Measurements from ENCODE around the gene TRIM63. TPM values are rescaled to one million over a fixed set of nuclear protein-coding genes. Genes with fewer than 3 reads are reported as not detected.

TRIM63 gene
- total RNA-seq, 2 experiments from 2014 or later: not detected

DNA sequence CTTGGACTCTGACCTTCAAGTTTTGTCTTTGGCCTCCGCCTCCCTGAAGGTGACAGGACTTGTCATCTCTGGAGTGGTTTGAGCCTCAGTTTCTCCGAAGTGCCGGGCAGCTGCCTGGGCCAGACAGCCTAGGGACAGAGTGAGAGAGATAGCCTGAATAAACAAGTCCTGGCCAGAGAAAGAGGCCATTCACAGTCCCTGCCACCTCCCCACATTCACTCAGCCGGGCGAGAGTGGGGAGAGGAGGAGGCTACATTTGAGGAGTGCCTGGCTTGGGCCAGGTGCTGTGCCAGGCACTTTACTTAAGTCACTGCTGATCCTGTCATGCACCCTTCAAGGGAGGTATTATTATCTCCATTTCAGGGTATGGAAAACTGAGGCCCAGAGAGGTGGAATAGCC is 42.4 kb downstream of the TRIM63 start:
- POLR2A ChIA-PET: no interaction called here
- CTCF ChIA-PET: interaction anchor here (1.4 kb wide), 1 partner anchor 11 kb away, joined by 3 read pairs; no protein-coding TSS in a partner anchor

DNA sequence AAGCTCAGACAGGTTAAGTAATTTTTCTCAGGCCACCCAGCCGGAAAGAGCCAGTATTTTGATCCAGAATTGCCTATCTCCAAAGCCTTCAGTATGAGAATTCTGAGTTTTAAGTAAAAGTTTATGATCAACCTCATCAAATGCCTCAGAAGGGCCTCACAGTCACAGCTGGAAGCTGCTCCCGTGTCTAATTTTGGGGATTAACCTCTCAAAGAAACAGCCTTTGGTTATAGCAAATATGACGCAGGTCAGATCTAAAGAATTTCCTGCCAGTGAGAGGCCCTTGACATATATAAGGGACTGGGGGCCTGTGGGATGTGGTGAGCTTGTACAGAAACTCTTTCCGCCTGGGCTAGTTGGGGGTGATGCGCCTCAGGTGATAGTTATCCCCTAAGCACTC is 43.6 kb downstream of the TRIM63 start:
- CTCF ChIA-PET: interaction anchor here (1.4 kb wide), 1 partner anchor 12 kb away, joined by 3 read pairs; no protein-coding TSS in a partner anchor
- POLR2A ChIA-PET: no interaction called here

DNA sequence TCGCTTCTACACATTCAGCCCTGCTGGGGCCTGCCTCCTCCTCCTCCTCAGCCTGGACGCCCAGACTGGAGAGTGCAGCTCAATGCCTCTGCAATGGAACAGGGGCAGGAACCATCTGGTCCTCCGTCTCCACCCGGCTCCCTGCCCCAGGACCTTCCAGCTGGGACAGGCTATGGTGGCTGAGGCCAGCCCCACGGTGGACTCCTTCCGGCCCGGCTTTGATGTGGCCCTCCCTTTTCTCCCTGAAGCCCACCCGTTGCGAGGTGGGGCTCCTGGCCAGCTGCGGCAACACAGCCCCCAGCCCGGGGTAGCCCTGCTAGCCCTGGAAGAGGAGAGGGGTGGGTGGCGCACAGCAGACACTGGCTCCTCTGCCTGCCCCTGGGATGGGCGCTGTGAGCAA is 44.4 kb downstream of the TRIM63 start:
- ChIA-PET POLR2A (no interaction called here), CTCF (interaction anchor here (1.1 kb wide), 1 partner anchor 24 kb away, joined by 3 read pairs; no protein-coding TSS in a partner anchor)

DNA sequence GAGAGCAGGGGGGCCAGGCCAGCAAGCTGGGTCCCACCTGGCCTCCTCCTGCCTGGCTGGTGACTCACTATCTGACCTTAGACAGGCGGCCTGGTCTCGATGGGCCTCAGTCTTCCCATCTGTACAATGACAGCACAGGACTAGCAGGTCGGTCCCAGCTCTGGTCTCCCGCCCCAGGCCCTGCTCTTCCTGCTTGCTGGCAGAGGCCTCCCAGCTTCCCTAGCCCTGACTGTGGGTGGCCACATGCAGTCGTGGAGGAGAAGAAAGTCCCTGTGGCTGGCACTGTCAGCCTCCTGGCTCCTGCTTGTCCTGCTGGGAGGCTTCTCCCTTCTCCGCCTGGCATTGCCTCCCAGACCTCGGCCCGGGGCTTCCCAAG is 45.0 kb downstream of the TRIM63 start:
- ChIA-PET CTCF (interaction anchor here (1.1 kb wide), 1 partner anchor 23 kb away, joined by 3 read pairs; no protein-coding TSS in a partner anchor), POLR2A (interaction anchor here (0.5 kb wide), 1 partner anchor 323 kb away, joined by 4 read pairs; no protein-coding TSS in a partner anchor)

DNA sequence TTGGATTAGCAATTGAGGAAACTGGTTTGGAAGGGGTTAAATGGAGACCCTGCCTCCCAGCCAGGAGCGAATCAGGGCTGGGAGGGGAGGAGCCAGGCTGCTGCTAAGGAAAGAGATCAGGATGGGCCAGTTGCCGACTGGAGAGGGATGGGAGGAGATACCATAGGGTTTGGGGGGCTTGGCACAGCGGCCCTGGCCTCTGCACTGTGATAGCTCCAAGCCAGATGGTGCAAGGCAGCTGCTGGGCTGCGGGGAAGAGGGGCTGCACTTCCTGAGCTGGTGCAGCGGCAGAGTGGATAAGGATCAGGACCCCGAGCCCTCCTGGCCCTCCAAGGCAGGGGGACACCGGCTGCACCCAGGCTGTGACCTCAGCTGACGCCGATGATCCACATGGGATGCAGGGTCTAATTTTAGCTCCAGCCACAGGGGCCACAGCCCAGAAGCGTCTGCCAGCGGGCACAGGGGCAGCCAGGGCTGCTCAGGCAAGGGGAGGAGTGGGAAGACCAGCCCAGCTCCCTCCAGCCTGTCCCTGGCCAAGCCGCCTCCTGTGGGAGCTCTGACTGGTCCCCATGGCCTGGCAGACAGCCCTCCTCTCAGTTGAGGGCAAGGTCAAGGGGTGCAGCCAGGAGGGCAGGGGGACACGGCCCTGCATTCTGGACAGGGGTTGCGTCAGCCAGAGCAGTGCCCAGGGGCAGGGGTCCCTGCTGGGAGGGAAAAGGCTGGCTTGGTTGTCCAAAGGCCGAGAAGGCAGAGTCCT is 45.6 kb downstream of the TRIM63 start, which contains the start of gene EXTL1:
EXTL1 (plus strand) TSS at position 129 of the 757 bp plus-strand sequence. CDS start 872 bp downstream, outside the sequence.
- ChIA-PET POLR2A (interaction anchor here (0.5 kb wide), 1 partner anchor 323 kb away, joined by 4 read pairs; no protein-coding TSS in a partner anchor), CTCF (interaction anchor here (1.1 kb wide), 1 partner anchor 22 kb away, joined by 3 read pairs; no protein-coding TSS in a partner anchor)

DNA sequence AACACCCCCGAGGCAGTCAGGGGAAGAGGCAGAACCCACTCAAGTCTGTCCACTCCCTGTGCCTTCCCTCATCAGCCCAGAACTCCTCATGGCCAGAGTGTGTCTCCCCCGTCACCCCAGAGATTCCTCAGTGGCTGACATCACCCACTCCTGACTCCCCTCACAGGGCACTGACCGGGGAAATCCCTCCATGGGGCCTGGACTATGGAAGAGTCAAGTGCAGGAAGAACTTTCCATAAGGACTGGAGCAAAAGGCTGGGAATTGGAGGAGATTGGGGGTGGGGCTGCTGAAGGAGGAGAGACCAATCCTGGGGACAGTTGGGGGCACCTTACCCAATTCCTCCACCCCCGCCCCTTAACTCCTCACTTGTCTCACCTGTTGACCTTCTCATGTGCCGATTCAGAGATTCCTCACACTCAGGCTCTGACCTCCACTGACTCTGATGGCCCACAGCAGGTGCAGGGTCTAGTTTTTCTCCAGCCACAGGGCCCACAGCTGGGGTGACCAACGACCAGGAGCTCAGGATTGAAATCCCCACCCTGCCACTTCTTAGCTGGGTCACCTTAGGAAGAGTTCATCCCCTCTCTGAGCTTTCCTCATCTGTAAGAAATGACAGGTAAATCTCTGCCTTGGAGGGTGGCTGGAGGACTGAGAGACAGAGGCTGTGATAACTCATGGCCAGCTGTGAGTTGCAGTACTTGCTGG is 46.3 kb downstream of the TRIM63 start:
- CTCF ChIA-PET: no interaction called here
- POLR2A ChIA-PET: no interaction called here

DNA sequence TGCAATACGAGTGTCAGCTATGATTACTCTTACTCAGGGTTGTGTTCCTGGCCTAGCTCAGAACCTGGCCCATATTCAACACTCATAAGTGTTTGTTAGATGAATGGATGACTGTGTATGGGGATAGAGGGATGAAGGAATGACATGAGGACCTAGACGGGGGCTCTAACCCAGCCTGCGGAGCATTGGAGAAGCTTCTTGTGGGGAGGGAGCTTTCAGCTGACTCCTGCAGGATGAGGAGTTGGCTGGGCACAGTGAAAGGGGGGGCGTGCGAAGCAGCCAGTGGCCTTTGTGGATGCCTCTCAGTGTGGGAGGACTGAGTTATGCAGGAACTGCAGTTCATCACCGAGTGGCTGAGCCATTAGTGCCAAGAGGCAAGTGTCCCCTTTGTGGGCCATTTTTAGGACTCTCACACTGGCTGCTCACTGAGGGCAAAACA is 47.1 kb downstream of the TRIM63 start:
- ChIA-PET POLR2A (no interaction called here), CTCF (interaction anchor here (0.6 kb wide), 1 partner anchor 303 kb away, joined by 4 read pairs; no protein-coding TSS in a partner anchor)

DNA sequence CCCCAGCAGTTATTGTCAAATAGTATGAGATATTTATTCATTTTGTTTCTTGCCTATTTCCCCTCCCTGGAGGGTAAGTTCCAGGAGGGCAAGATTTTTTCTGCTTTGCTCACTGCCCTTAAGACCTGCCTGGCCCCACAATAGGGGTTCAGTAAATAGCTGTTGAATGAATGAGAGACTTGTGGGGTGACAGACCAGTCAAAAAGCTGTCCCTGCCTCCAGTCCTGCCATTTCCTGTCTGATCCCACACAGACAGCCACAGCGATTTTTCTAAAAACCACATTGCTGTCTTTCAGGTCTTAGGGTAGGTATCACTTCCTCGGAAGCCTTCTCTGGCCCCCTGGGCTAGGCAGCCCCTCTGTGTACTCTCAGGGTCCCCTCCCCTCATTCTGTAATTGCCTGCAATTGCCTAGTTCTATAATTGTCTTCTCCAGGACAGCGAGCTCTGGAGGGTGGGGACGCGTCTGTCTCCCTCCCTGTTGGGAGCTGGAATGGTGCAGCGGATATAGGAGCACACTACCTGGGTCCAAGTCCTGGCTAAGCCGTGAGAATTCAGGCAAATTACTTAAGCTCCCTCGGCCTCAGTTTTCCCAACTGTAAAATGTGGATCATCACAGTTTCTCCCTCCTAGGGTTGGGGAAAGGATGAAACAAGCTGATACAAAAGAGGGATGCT is 47.7 kb downstream of the TRIM63 start:
- ChIA-PET CTCF (interaction anchor here (0.6 kb wide), 1 partner anchor 302 kb away, joined by 4 read pairs; no protein-coding TSS in a partner anchor), POLR2A (no interaction called here)

DNA sequence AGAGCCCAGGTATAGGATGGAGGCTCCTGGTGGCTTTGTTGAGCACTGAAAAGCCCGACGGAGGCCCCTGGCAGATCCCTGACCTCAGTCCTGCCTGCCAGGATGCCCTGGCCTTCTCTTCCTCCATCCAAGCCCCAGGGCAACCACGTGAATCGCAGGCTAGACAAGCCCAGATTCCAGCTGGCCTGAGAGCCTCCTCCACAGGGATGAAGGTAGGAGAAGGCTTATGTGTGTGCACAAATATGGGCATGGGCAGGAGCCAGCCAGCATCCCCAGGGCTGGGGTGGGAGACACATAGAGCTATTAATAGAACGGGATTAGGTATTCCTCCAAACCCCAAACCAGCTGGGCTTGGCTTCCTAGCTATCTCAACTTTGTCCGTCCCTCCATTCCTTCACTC is 49.8 kb downstream of the TRIM63 start:
- CTCF ChIA-PET: interaction anchor here (0.9 to 1.0 kb wide), 2 partner anchors 16 to 122 kb away, joined by 3 read pairs; no protein-coding TSS in a partner anchor
- POLR2A ChIA-PET: no interaction called here

DNA sequence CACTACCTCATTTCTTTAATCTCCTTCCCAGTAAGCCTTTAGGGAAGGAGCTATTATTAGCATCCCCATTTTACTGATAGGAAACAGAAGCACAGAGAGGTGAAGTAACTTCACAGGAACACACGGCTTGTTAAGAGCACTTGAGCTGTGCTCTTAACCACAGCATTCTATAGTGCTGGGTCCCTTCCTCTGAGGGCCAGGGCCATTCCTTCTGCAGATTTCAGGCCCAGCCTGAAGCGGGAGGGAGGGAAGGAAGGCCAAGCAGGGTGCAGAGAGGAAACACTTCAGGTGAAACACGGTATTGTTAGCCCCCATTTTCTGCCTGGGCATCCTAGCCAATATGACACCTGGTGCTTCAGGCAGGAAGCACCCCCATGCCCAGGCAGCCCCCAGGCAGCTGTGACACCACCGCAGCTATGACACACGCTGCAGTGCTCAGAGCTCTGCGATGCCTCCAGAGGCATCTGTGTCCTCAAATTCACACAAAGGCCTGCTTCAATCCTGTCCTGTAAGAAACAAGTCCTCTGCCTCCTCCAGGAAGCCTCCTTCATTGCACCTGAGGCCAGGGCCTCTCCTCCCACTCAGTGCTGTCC is 50.4 kb downstream of the TRIM63 start:
- ChIA-PET POLR2A (interaction anchor here (0.5 kb wide), 1 partner anchor 14 kb away, joined by 5 read pairs; no protein-coding TSS in a partner anchor), CTCF (no interaction called here)

DNA sequence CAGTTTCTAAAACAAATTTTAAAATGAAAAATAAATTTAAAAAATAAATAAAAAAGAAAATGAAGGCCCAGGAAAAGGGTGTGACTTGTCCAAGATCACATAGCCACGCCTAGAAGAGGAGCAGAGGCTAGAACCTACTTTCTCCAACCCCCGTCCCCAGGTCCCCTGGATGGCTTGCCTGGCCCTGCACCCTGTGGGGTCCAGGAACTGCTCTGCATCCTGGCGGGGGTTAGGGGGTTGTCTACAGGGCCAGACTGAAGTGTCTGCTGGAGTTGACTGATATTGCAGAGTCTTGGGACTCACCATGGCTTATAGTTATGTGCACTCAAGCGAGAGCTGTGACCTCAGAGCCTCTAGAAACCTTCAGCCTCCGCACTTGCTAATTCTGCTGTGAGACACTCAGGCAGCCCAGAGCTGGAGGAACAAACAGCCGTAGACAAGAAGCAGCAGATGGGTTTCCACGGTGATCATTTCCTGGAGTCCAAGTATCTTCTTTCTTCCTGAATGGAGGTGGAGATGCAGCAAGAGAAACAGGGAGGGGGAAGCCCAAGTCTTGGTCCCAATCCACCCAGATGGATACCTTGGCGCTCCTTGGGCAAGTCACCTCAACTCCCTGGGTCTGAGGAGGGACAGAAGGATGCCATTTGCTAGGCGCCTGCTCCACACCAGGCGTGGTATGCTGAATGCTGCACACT is 51.0 kb downstream of the TRIM63 start:
- POLR2A ChIA-PET: no interaction called here

DNA sequence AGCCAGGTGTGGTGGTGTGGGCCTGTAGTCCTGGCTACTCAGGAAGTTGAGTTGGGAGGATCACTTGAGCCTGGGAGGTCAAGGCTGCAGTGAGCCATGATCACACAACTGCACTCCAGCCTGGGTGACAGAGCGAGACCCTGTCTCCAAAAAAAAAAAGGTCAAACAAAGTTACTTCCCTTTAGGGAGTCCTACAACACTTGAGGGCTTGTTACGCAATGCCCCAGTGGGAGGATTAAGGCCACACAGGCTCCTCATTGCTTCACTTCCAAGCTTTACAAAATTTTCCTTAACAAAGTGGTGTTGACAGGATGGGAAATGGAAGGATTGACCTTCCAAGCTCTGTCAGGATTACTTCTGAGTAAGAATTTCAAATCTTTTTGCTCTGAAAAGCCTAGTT is 52.1 kb downstream of the TRIM63 start:
- ChIA-PET POLR2A (no interaction called here), CTCF (interaction anchor here (1.2 kb wide), 1 partner anchor 19 kb away, joined by 3 read pairs; no protein-coding TSS in a partner anchor)

More for the DNA sequence above, 51.0 kb downstream of the TRIM63 start:
- CTCF ChIA-PET: interaction anchor here (1.2 kb wide), 1 partner anchor 18 kb away, joined by 3 read pairs; no protein-coding TSS in a partner anchor

DNA sequence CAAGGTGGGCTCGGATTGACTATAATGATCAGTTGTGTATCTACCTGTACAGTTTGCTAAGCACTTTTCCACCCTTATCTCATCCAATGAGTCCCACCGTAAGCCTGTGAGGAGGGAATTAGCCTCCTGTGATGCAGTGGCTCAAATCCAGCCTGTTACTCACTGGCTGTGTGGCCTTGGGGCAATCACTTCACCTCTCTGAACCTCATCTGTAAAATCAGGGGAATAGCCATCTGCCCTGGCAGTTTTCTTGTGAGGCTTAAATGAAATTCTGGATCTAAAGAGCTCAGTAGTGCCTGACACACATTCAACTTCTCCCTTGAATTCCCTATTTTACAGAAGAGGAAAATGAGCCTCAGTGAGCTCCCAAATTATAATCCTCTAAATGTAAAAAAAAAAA is 53.3 kb downstream of the TRIM63 start:
- CTCF ChIA-PET: no interaction called here
- POLR2A ChIA-PET: no interaction called here

DNA sequence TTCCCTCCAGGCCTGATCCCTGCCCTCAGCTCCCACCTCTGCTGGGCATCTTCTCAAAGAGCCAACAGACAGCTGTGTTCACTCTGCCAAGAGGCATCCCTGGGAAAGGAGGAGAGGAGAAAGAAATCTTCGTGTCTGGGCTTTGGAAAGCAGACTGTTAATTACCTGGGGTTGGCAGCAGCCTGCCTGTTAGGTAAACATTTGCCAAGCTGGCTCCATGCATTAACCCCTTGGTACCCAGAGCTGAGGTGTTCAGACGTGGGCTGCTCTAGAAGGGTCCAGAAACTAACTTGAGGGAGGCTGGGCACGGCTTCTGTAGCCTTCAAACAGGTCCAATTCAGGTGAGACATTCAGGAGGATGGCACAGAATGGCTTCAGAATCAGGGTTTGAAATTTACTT is 54.6 kb downstream of the TRIM63 start:
- CTCF ChIA-PET: interaction anchor here (1.3 kb wide), 1 partner anchor 15 kb away, joined by 3 read pairs; the partner anchor contains the start of gene PAFAH2
- POLR2A ChIA-PET: no interaction called here

DNA sequence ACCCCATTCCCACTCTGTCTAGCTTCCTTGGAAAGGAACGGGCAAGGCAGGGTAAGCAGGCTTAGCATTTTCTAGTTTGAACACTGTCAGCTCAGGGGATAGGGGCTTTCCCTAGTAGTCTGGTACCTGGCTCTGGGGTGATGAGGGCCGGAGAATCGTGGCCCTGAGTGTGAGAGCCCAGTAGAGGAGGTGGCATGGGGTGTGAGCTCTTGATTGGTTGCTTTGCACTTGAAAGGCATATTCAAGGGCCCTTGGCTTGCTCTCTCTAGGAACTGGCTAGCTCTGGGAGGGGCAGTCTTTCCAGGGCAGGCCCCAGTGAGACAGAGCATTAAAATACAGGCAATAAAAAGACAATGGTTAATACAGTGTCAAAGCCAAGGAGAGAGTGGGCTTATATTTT is 56.6 kb downstream of the TRIM63 start:
- CTCF ChIA-PET: interaction anchor here (1.6 kb wide), 1 partner anchor 118 kb away, joined by 3 read pairs; no protein-coding TSS in a partner anchor
- POLR2A ChIA-PET: no interaction called here

DNA sequence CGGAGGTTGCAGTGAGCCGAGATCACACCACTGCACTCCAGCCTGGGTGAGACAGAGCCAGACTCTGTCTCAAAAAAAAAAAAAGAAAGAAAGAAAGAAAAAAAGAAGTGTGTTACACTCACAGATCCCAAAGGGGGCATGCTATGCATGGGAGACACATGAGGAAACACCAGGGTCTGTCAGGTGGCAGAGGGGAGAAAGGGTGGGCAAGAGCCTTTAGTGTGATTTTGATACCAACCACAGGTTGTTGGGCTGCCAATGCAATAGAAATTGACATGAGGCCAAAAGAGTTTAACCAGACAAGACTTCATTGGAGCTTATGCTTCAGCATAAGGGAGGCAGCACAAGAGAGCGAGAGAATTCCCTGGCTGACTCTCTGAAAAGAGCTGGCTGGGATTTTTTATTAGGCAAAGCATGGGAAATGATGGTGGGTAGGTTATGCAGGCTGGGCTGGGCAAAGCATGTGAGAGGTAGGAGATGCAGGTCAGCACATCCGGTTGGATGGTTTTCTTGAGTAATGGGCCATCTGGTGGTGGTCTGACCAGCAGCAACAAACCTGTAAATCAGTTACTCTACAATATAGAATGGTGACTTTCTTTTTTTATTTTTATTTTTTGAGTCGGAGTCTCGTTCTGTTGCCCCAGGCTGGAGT is 57.5 kb downstream of the TRIM63 start:
- ChIA-PET CTCF (interaction anchor here (1.3 to 1.6 kb wide), 2 partner anchors 12 to 117 kb away, joined by 3 read pairs; partner anchors contain the start of gene PAFAH2), POLR2A (interaction anchor here (0.6 kb wide), 1 partner anchor 87 kb away, joined by 6 read pairs; no protein-coding TSS in a partner anchor)

DNA sequence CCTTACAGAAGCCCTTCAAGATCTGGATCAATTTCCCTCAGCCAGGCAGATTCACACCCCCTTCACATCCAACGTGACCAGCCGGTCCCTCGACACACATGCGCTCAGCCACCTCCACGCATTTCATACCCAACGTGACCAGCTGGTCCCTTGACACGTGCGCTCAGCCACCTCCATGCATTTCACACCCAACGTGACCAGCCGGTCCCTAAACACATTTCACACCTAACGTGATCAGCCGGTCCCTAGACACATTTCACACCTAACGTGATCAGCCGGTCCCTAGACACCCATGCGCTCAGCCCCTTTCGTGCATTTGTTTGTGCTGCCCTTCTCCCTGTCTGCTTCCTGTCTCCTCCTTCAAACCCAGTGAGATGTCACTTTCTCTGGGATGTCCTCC is 60.7 kb downstream of the TRIM63 start:
- CTCF ChIA-PET: no interaction called here
- POLR2A ChIA-PET: no interaction called here
